Naive thymus-derived CD8-positive, alpha-beta T cell (primary cell): Measurements from ENCODE around the gene USP32. TPM values are rescaled to one million over a fixed set of nuclear protein-coding genes. Genes with fewer than 3 reads are reported as not detected.
"Not testable (repeated sequence)": the region's sequence is repeated elsewhere in the genome, so short reads cannot be mapped to it uniquely, and the experiment has no call there.

Experiments used
- ATAC-seq, 2 donors: fragments of 150-1000 bp; cut with Tn5 transposase in 1 of 2; sonication (Bioruptor Pico), chemical (Tn5 transposase) in 1 of 2; 1 replicate in 1 of 2; 2 replicates in 1 of 2; pipeline ENCODE4 v1.10.0; 2021; ENCODE audit warnings: mild to moderate bottlenecking in 2 of 2, moderate library complexity in 2 of 2
- POLR2A ChIA-PET: fragments of 350-600 bp; sonication (Branson Sonifier 250); formaldehyde crosslinking; loops from one replicate; lab custom pipeline; 2021; ENCODE audit warnings: antibody characterized with exemption; lab: Charles Lee
- DNase-seq, 10 donors: peaks; one replicate each; pipeline versions ENCODE4 v3.0.0 to v3.0.0-alpha.2; 2020 to 2022
- H3K27ac Mint-ChIP-seq, 10 donors: one replicate each; pipeline ENCODE4 v1.8.0; 2020 to 2022; ENCODE audit warnings: mild to moderate bottlenecking in 10 of 10, mixed read lengths in 10 of 10, moderate library complexity in 4 of 10, inconsistent platforms in 1 of 10
- H3K27me3 Mint-ChIP-seq, 5 donors: one replicate each; pipeline ENCODE4 v1.8.0; 2021 to 2022; ENCODE audit warnings: mixed read lengths in 5 of 5
- H3K36me3 Mint-ChIP-seq, 3 donors: one replicate each; pipeline ENCODE4 v1.8.0; 2020 to 2022; ENCODE audit warnings: mixed read lengths in 3 of 3, mild to moderate bottlenecking in 2 of 3, inconsistent platforms in 1 of 3
- H3K4me1 Mint-ChIP-seq, 4 donors: one replicate each; pipeline ENCODE4 v1.8.0; 2021 to 2022; ENCODE audit warnings: mixed read lengths in 4 of 4
- H3K4me3 Mint-ChIP-seq, 10 donors: one replicate each; pipeline ENCODE4 v1.8.0; 2020 to 2022; ENCODE audit warnings: mild to moderate bottlenecking in 10 of 10, mixed read lengths in 10 of 10, moderate library complexity in 6 of 10, inconsistent platforms in 1 of 10
- H3K9me3 Mint-ChIP-seq, 9 donors: one replicate each; pipeline ENCODE4 v1.8.0; 2020 to 2022; ENCODE audit warnings: mixed read lengths in 9 of 9, mild to moderate bottlenecking in 3 of 9, inconsistent platforms in 1 of 9, moderate library complexity in 1 of 9
- polyA plus RNA-seq, 3 donors: library from polyadenylated mRNA; unstranded; fragments of 300-500 nt; fragmentation: Illumina TruSeq; gene quantifications; one replicate each; pipeline ENCODE4 v1.2.3, GENCODE V29; 2021
- total RNA-seq, 8 experiments: library from RNA in 2 of 8; stranded (reverse) in 2 of 8; gene quantifications; one replicate each; pipeline ENCODE4 v1.2.3 and lab custom pipeline; 2021 to 2026

Gene USP32
- total and polyA plus RNA-seq, 5 experiments from 2014 or later, result 3.9 to 36.6 (median 5.6) TPM

DNA sequence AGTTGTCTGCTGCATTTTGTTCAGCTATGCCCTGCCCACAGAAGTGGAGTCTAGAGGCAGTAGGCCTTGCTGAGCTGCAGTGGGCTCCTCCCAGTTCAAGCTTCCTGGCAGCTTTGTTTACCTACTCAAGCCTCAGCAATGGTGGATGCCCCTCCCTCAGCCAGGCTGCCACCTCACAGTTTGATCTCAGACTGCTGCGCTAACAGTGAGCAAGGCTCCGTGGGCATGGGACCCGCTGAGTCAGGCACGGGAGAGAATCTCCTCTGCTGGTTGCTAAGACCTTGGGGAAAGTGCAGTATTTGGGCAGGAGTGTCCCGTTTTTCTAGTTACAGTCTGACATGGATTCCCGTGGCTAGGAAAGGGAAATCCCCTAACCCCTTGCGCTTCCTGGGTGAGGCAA lies 49.4 kb downstream of the USP32 start:
- peaks cover 4 to 19% (median 16%) of the 10 kb centered on the region in 4 donors for H3K4me1 Mint-ChIP-seq
- POLR2A ChIA-PET, result interaction anchor here (1.5 kb wide), 1 partner anchor 50 kb away, joined by 3 read pairs; no protein-coding TSS in a partner anchor
- ATAC-seq, H3K27me3 Mint-ChIP-seq, H3K9me3 Mint-ChIP-seq: not testable (repeated sequence)
- peak overlapping the region in 1 of 10 donors; percentile 19 for H3K4me3 Mint-ChIP-seq
- peak in 4 of 10 donors; percentile 1 to 63 (median 18) for DNase-seq
- peak overlapping the region in 5 of 10 donors; percentile 11 to 64 (median 53) for H3K27ac Mint-ChIP-seq
- peaks cover 6 to 63% (median 45%) of the 10 kb centered on the region in 3 donors for H3K36me3 Mint-ChIP-seq

DNA sequence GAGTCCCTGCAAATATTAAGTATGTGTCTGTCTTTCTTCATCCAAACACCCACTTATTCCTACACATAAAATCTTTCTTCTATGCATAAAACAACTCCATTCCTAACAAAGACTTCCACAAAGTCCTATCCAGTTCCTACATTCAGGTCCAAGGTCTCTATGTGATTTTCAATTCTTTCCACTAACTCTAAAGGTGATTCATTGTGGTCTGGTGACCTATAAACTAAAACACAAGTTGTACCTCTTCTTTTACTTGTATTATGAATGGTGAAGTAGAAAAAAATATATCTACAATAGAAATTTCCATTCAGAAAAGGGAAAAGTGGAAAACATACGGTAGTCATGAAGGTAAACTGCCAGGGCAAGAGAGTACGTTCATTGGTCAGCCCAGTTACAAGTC lies 56.6 kb downstream of the USP32 start:
- Mint-ChIP-seq H3K4me3 (no peak overlapping the region), H3K36me3 (peaks cover 4 to 26% (median 17%) of the 10 kb centered on the region in 3 donors), H3K27me3 (no peaks in the 10 kb centered on the region), H3K27ac (peak overlapping the region in 1 of 10 donors; percentile 52), H3K4me1 (peaks cover 2 to 8% (median 5%) of the 10 kb centered on the region in 4 donors), H3K9me3 (no peaks in the 10 kb centered on the region)
- DNase-seq (no peak), ATAC-seq (no peak)
- POLR2A ChIA-PET, result no interaction called here

- Mint-ChIP-seq H3K4me3 (no peak overlapping the region), H3K4me1 (peaks cover 5 to 8% (median 6%) of the 10 kb centered on the region in 4 donors), H3K9me3 (no peaks in the 10 kb centered on the region), H3K36me3 (peaks cover 4 to 22% (median 16%) of the 10 kb centered on the region in 3 donors), H3K27me3 (no peaks in the 10 kb centered on the region), H3K27ac (no peak overlapping the region)
- POLR2A ChIA-PET, result no interaction called here
- DNase-seq, result no peak
- ATAC-seq, result no peak
These were observed 58.3 kb downstream of the USP32 start for GRCh38 chr17:60333628-60334031.

- H3K9me3 Mint-ChIP-seq, H3K4me3 Mint-ChIP-seq, H3K27me3 Mint-ChIP-seq, POLR2A ChIA-PET, ATAC-seq, H3K4me1 Mint-ChIP-seq, DNase-seq: not testable (repeated sequence)
- peak overlapping the region in 1 of 10 donors; percentile 52 for H3K27ac Mint-ChIP-seq
- H3K36me3 Mint-ChIP-seq, result peaks cover 4 to 24% (median 11%) of the 10 kb centered on the region in 3 donors
These were observed 58.9 kb downstream of the USP32 start for GRCh38 chr17:60333072-60333471.

DNA sequence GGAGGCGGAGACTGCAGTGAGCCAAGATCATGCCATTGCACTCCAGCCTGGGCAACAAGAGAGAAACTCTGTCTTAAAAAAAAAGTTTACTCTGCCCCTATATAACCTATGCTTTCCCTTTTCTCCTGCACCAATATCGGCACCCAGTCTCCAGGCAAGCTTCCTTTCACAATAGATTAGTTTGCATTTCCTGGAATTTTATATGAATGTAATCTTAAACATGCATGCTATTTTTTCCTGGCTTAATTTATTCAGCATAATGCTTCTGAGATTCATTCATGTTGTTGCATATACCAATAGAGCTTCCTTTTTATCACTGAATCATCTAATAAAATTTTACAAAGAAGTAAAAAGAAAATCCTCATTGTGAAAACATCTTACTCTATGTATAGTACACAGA lies 59.4 kb downstream of the USP32 start:
- Mint-ChIP-seq H3K4me3 (no peak overlapping the region), H3K9me3 (no peaks in the 10 kb centered on the region), H3K36me3 (peaks cover 4 to 19% (median 6%) of the 10 kb centered on the region in 3 donors), H3K27ac (no peak overlapping the region), H3K4me1 (peaks cover 5 to 8% (median 6%) of the 10 kb centered on the region in 4 donors), H3K27me3 (no peaks in the 10 kb centered on the region)
- no peak for ATAC-seq
- DNase-seq, result no peak
- POLR2A ChIA-PET, result no interaction called here

DNA sequence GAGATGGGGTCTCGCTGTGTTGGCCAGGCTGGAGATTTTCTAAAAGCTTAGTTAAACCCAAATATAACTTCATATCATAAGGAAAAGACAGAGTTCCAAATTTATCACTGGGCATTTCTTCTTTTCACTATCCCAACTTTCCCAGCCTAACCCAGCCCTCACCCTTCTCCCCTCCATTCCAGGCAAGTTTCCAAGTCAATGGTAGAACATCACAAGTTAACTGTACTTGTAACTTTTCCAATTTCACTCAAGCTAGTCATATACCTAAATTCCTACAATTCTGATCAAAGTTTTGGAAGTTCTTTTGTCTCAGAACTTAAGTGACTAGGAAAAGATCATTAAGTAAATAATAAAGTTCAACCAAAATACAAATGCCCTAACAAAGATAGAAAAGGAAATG lies 61.2 kb downstream of the USP32 start:
- H3K4me3 Mint-ChIP-seq, result no peak overlapping the region

DNA sequence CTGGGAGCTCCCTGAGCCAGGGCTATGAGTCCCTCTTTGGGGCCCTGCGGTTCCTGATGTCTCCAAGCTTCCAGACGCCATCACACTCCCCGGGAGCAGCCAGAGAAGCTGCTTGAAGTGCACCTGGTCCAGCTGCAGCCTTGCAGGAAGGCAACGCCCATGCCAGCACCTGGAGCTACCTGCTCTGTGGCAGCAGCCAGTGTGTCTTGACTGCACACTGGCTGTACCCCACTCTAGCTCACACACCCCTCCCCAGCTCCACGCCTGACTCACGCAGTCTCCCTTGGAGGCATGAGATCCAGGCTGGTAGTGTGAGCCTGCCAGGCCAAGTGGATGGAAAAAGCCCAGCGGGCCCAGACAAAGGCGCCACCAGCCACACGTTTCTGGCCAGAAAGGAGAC lies 63.3 kb downstream of the USP32 start:
- Mint-ChIP-seq H3K27ac (no peak overlapping the region), H3K4me1 (peaks cover 6 to 17% (median 8%) of the 10 kb centered on the region in 4 donors), H3K36me3 (peaks cover 4 to 27% (median 9%) of the 10 kb centered on the region in 3 donors), H3K4me3 (no peak overlapping the region), H3K27me3 (no peaks in the 10 kb centered on the region), H3K9me3 (no peaks in the 10 kb centered on the region)
- ATAC-seq (no peak), DNase-seq (no peak)
- POLR2A ChIA-PET, result no interaction called here

More for the DNA sequence above, 61.2 kb downstream of the USP32 start:
- peaks cover 8 to 15% (median 11%) of the 10 kb centered on the region in 4 donors for H3K4me1 Mint-ChIP-seq
- H3K9me3 Mint-ChIP-seq, result no peaks in the 10 kb centered on the region
- peak overlapping the region in 3 of 10 donors; percentile 25 to 29 (median 25) for H3K27ac Mint-ChIP-seq
- no peak for DNase-seq
- no peaks in the 10 kb centered on the region for H3K27me3 Mint-ChIP-seq
- POLR2A ChIA-PET, result no interaction called here
- no peak for ATAC-seq
- H3K36me3 Mint-ChIP-seq, result peaks cover 4 to 23% (median 5%) of the 10 kb centered on the region in 3 donors

GRCh38 chr17:60327901-60328273 lies 64.0 kb downstream of the USP32 start:
- peaks cover 6 to 21% (median 8%) of the 10 kb centered on the region in 4 donors for H3K4me1 Mint-ChIP-seq
- H3K36me3 Mint-ChIP-seq, result peaks cover 4 to 27% (median 9%) of the 10 kb centered on the region in 3 donors
- no peaks in the 10 kb centered on the region for H3K27me3 Mint-ChIP-seq
- DNase-seq (no peak), ATAC-seq (no peak)
- H3K9me3 Mint-ChIP-seq, result no peaks in the 10 kb centered on the region
- H3K27ac Mint-ChIP-seq, result no peak overlapping the region
- no peak overlapping the region for H3K4me3 Mint-ChIP-seq
- POLR2A ChIA-PET, result no interaction called here

- ATAC-seq, result no peak
- H3K27ac Mint-ChIP-seq, result peak overlapping the region in 1 of 10 donors; percentile 50
- H3K9me3 Mint-ChIP-seq, result no peaks in the 10 kb centered on the region
- no peaks in the 10 kb centered on the region for H3K27me3 Mint-ChIP-seq
- POLR2A ChIA-PET, result no interaction called here
- no peak for DNase-seq
- H3K4me1 Mint-ChIP-seq, result peaks cover 6 to 21% (median 8%) of the 10 kb centered on the region in 4 donors
- peaks cover 0 to 24% (median 6%) of the 10 kb centered on the region in 3 donors for H3K36me3 Mint-ChIP-seq
- no peak overlapping the region for H3K4me3 Mint-ChIP-seq
These were observed 64.6 kb downstream of the USP32 start for GRCh38 chr17:60327134-60327900.

GRCh38 chr17:60326702-60327101 lies 65.2 kb downstream of the USP32 start:
- Mint-ChIP-seq H3K27me3 (no peaks in the 10 kb centered on the region), H3K4me1 (peaks cover 6 to 21% (median 10%) of the 10 kb centered on the region in 4 donors), H3K36me3 (peaks cover 0 to 24% (median 6%) of the 10 kb centered on the region in 3 donors), H3K27ac (no peak overlapping the region), H3K4me3 (no peak overlapping the region), H3K9me3 (no peaks in the 10 kb centered on the region)
- ATAC-seq (no peak), DNase-seq (no peak)
- POLR2A ChIA-PET, result no interaction called here

DNA sequence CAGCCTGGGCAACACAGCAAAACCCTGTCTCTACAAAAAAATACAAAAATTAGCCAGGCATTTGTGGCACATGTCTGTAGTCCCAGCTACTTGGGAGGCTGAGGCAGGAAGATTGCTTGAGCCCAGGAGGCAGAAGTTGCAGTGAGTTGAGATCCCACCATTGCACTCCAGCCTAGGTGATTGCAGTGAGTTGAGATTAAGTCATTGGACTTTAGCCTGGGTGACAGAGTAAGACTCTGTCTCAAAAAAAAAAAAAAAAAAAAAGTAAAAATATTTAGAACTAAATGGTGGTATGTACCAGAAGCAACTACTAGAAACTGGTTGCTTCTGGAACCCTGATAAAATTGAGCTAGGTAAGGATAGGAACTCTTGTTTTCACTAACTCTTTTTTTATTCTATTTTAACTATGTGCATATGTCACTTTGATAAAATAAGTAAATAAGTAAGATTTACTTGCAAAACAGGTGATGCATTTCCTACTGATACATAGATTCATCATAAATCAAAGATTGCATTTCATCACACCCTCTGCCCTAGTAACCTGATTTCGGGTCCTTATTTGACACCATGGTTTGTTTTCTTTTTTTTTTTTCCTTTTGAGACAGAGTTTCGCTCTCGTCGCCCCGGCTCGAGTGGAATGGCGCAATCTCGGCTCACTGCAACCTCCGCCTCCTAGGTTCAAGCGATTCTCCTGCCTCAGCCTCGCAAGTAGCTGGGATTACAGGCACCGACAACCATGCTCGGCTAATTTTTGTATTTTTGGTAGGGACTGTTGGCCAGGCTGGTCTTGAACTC lies 66.0 kb downstream of the USP32 start:
- H3K36me3 Mint-ChIP-seq, result peaks cover 0 to 24% (median 6%) of the 10 kb centered on the region in 3 donors
- no peaks in the 10 kb centered on the region for H3K9me3 Mint-ChIP-seq
- H3K27ac Mint-ChIP-seq, result peak overlapping the region in 1 of 10 donors; percentile 49
- POLR2A ChIA-PET, result interaction anchor here (0.6 kb wide), 1 partner anchor 40 kb away, joined by 3 read pairs; no protein-coding TSS in a partner anchor
- H3K4me3 Mint-ChIP-seq, result no peak overlapping the region
- no peak for ATAC-seq
- no peaks in the 10 kb centered on the region for H3K27me3 Mint-ChIP-seq
- no peak for DNase-seq
- H3K4me1 Mint-ChIP-seq, result peaks cover 13 to 27% (median 15%) of the 10 kb centered on the region in 4 donors

- POLR2A ChIA-PET, result no interaction called here
- Mint-ChIP-seq H3K27ac (no peak overlapping the region), H3K9me3 (no peaks in the 10 kb centered on the region), H3K4me3 (no peak overlapping the region), H3K36me3 (peaks cover 0 to 17% (median 6%) of the 10 kb centered on the region in 3 donors), H3K4me1 (peaks cover 13 to 28% (median 17%) of the 10 kb centered on the region in 4 donors), H3K27me3 (no peaks in the 10 kb centered on the region)
- no peak for DNase-seq
- no peak for ATAC-seq
These were observed 68.2 kb downstream of the USP32 start for GRCh38 chr17:60323754-60324153.

DNA sequence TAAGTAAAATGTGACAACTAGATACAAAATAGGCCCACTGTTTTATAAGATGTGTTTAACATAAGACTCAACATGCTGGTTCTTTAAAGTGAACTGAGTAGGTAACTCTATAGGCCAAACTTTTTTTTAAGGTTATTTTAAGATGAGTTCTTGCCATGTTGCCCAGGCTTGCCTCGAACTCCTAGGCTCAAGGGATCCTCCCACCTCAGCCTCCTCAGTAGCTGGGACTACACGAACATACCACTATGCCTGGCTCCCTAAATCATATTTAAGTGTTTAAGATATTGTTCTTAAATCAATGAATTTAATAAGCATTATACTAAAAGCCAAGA lies 69.9 kb downstream of the USP32 start:
- POLR2A ChIA-PET, result no interaction called here
- H3K4me1 Mint-ChIP-seq, result peaks cover 12 to 26% (median 18%) of the 10 kb centered on the region in 4 donors
- DNase-seq (no peak), ATAC-seq (no peak)
- H3K36me3 Mint-ChIP-seq, result peaks cover 0 to 12% (median 5%) of the 10 kb centered on the region in 3 donors
- H3K27ac Mint-ChIP-seq, result no peak overlapping the region
- H3K9me3 Mint-ChIP-seq, result no peaks in the 10 kb centered on the region
- no peaks in the 10 kb centered on the region for H3K27me3 Mint-ChIP-seq
- H3K4me3 Mint-ChIP-seq, result no peak overlapping the region
